Smooth muscle cell of bladder (primary cell): ENCODE results near the gene GPX7. TPM values are rescaled to one million over a fixed set of nuclear protein-coding genes. Genes with fewer than 3 reads are reported as not detected.

Experiments
- total RNA-seq: library from RNA; depleted of rRNA; stranded (reverse); fragments of >200 nt; gene quantifications from 2 replicates; pipeline ENCODE4 v1.2.3, GENCODE V29; 2014

The GPX7 gene
- 26.0 and 43.0 TPM in 2 replicates for total RNA-seq

DNA sequence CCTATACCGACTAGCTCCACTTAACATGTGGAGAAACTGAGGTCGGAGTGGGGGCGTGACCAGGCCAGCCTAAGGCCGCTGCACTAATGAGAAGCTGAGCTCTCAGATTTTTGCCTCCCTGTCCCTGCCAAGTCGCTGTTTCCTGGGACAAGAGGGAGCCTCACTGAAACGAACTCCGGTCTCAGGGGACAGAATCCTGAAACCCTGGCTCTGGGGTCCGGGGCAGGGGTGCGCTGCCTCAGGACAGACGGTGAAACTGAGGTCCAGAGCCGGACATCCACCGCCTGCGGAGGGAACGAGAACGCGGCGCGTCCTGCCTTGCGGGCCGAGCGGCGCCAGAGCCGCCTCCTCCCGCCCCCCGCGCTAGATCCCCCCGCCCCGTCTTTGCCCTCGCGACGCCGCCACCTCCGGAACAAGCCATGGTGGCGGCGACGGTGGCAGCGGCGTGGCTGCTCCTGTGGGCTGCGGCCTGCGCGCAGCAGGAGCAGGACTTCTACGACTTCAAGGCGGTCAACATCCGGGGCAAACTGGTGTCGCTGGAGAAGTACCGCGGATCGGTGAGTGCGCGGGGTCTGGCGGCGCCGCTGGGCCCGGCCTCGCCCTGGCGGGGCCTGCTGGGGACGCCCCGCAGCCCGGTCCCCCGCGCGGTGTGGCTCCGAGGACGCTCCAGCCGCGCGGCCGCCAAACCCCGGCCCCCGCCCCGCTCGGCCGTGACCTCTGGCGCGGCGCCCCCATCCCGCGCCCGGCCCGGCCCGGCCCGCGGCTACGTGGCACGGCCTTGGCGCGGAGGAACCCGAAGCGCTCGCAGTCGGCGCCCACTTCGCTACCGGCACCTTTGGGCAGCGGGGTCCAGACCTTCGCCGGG is at the start of gene GPX7:
TSS of gene GPX7 (plus strand) at position 381 of the 865 bp plus-strand sequence. CDS start at position 420, 39 bp downstream.

DNA sequence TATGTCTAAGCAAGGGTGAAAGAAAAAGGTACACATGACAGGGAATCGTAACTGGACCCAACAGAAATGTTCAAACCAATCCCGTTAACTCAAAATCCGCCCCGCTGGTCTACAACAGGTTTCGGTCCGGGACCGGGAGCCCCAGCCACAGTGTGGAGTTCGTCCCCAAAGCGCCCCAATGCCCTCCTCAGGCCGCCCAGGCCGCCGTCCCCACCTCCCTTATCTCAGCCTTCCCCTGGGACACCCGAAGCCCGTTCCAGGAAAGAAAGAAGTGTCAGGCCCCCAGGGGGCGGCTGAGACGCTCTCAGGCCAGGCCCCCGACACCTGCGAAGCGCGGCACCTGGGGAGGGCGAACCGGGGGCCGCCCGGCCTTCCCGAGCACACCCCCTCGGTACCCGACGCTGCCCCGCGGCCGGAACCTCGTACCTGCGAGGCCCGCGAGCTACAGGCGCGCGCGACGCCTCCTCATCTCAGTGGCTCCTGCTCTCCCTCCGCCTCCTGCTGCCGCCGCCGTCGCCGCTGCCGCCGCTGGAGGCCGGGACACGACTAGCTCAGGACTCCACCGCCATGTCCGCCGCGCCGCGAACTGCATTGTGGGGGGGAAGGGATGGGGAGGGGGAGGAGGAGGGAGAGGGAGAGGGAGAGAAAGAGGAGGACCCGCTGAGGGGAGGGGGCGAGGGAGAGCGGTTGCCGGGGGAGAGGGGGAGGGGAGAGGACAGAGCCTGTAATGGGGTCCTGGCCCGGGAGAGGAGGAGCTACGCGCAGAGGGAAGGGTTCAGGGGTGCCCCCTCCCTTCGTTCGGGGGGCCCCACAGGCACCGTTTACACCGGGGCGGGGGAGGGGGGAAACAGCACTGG is 49.4 kb upstream of the GPX7 start, which contains the start of gene TUT4:
TSS of gene TUT4 (minus strand) at position 588 of the 857 bp plus-strand sequence. CDS start 26,812 bp downstream, outside the sequence.

DNA sequence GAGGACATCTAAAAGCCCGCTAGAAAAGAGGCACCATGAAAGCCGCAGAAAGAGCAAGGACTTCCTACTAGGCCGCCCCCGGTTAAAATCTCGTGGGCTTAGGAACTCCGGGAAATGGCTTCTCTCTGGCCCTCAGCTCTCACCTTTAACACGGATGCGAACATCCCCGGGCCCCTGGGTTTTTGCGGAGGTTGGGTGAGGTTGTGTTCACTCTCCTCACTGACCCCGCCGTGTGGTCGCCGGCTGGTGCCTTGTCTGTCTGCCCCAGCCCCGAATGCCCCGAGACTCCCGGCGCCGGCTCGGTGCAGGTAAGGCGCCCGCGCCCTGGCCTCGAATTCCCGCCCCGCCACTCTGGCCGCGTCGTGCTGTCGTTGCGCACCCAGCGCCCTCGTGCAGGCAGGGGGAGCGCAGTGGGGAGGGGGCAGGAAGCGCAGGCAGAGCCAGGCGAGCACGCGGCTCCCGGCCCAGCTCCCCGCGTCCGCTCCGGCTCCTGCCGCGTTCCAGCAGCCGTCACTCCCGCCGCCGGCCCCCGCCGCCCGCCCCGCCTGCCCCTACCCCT is 30.6 kb downstream of the GPX7 start, which contains the start of gene SHISAL2A:
TSS of gene SHISAL2A (plus strand) at position 437 of the 559 bp plus-strand sequence. CDS start 326 bp downstream, outside the sequence.

Other genes with a start within 250 kb of the GPX7 start
- 22.5 and 28.6 TPM in 2 replicates for gene CC2D1B, start 236.2 kb upstream of the GPX7 start, total RNA-seq
- 0.28 and 1.00 TPM in 2 replicates for gene ORC1, start 197.9 kb upstream of the GPX7 start, total RNA-seq
- gene PRPF38A, start 197.8 kb upstream of the GPX7 start, total RNA-seq = 7.5 and 9.5 TPM in 2 replicates
- 22.9 and 25.6 TPM in 2 replicates for gene TUT4, start 49.3 kb upstream of the GPX7 start, total RNA-seq
- not detected in 2 replicates for gene SHISAL2A, start 30.8 kb downstream of the GPX7 start, total RNA-seq
- gene COA7, start 96.0 kb downstream of the GPX7 start, total RNA-seq = 8.4 and 10.3 TPM in 2 replicates
- 35.4 and 39.6 TPM in 2 replicates for gene ZYG11B, start 124.1 kb downstream of the GPX7 start, total RNA-seq
- 0.46 and 1.00 TPM in 2 replicates for gene ZYG11A, start 240.4 kb downstream of the GPX7 start, total RNA-seq